Neural cell (in vitro differentiated cells): ENCODE data around the gene PARD6A. TPM values are rescaled to one million over a fixed set of nuclear protein-coding genes. Genes with fewer than 3 reads are reported as not detected.

Experiments used
- H2AFZ ChIP-seq: fragments of 200-600, 300-800 bp; sonication (generic), shearing (Covaris generic); 2 replicates; pipeline ENCODE4 v1.6.0; 2014; ENCODE audit warnings: low read depth, mild to moderate bottlenecking, antibody characterized with exemption, low read length, moderate library complexity
- H3F3A ChIP-seq: fragments of 200-600 bp; shearing (Covaris generic); 2 replicates; pipeline ENCODE4 v1.6.1; 2016; ENCODE audit warnings: mild to moderate bottlenecking, moderate library complexity, mixed read lengths, antibody characterized with exemption, low read length; ENCODE audit not compliant: insufficient read depth, poor library complexity, severe bottlenecking
- H3K27ac ChIP-seq: fragments of 200-600, 300-800 bp; sonication (generic), shearing (Covaris generic); 2 replicates; pipeline ENCODE4 v1.5.1; 2014; ENCODE audit warnings: mild to moderate bottlenecking, low read length, moderate library complexity
- H3K27me3 ChIP-seq: fragments of 300-800, 200-600 bp; sonication (generic), shearing (Covaris generic); 2 replicates; pipeline ENCODE4 v1.6.0; 2014; ENCODE audit warnings: mild to moderate bottlenecking, low read depth, low read length, moderate library complexity; ENCODE audit not compliant: insufficient read depth
- H3K36me3 ChIP-seq: fragments of 300-800, 200-600 bp; sonication (generic), shearing (Covaris generic); 2 replicates; pipeline ENCODE4 v1.5.1; 2014; ENCODE audit warnings: mild to moderate bottlenecking, antibody characterized with exemption, low read length, moderate library complexity; ENCODE audit not compliant: insufficient read depth
- H3K4me2 ChIP-seq: fragments of 300-800, 200-600 bp; sonication (generic), shearing (Covaris generic); 2 replicates; pipeline ENCODE4 v1.6.0; 2014; ENCODE audit warnings: mild to moderate bottlenecking, low read length
- H3K4me3 ChIP-seq: fragments of 300-800, 200-600 bp; sonication (generic), shearing (Covaris generic); 2 replicates; pipeline ENCODE4 v1.5.1; 2014; ENCODE audit warnings: mild to moderate bottlenecking, low read length, moderate library complexity
- H3K79me2 ChIP-seq: fragments of 200-600 bp; shearing (Covaris generic); replicated peaks from 2 replicates; pipeline ENCODE4 v1.6.0; 2014; ENCODE audit warnings: mild to moderate bottlenecking, low read length, moderate library complexity; ENCODE audit not compliant: insufficient read depth
- H3K9ac ChIP-seq: fragments of 300-800, 200-600 bp; sonication (generic), shearing (Covaris generic); 2 replicates; pipeline ENCODE4 v1.6.1; 2016; ENCODE audit warnings: mild to moderate bottlenecking, low read length, mixed read lengths
- H3K9me2 ChIP-seq: fragments of 200-600 bp; shearing (Covaris generic); 2 replicates; pipeline ENCODE4 v1.6.1; 2016; ENCODE audit warnings: mild to moderate bottlenecking, low read length, mixed read lengths; ENCODE audit not compliant: insufficient read depth
- H3K9me3 ChIP-seq: fragments of 200-600, 300-800 bp; sonication (generic), shearing (Covaris generic); 2 replicates; pipeline ENCODE4 v1.6.1; 2016; ENCODE audit warnings: mild to moderate bottlenecking, mixed run types, low read length, moderate library complexity, mixed read lengths
- H4K20me1 ChIP-seq: fragments of 200-600 bp; shearing (Covaris generic); 2 replicates; pipeline ENCODE4 v1.6.1; 2016; ENCODE audit warnings: mild to moderate bottlenecking, mixed run types; ENCODE audit not compliant: insufficient read depth
- EZH2 ChIP-seq: fragments of 200-600, 300-800 bp; shearing (Covaris generic), sonication (generic); IDR thresholded peaks from 2 replicates; pipeline ENCODE4 v1.6.1; 2014; ENCODE audit warnings: antibody characterized with exemption, low read length, borderline replicate concordance, mild to moderate bottlenecking; ENCODE audit not compliant: insufficient read depth, poor library complexity, severe bottlenecking
- RAD21 ChIP-seq: fragments of 450-650 bp; conservative IDR thresholded peaks from 2 replicates; pipeline ENCODE4 v1.6.1; 2014; ENCODE audit warnings: antibody characterized with exemption, mild to moderate bottlenecking, moderate library complexity
- TAF1 ChIP-seq: IDR thresholded peaks from 2 replicates; pipeline ENCODE4 v1.6.1; 2012; ENCODE audit warnings: low read depth
- polyA plus RNA-seq: library from polyadenylated mRNA; depleted of rRNA; stranded (reverse); fragments of >200 nt; gene quantifications from 2 replicates; pipeline ENCODE4 v1.2.3, GENCODE V29; 2014
- TF ChIP-seq, protein P1 (sequence below): IDR thresholded peaks from 2 replicates; pipeline ENCODE4 v1.6.1; 2012; ENCODE audit warnings: borderline replicate concordance

Gene PARD6A
- polyA plus RNA-seq, 1 donor from 2014 or later: 34.8 TPM

- Histone ChIP-seq H3K79me2 (peaks cover 73% of the 10 kb centered on the region), H3K9me2 (no peaks in the 10 kb centered on the region), H3K9ac (no peak overlapping the region), H3K27me3 (no peaks in the 10 kb centered on the region), H2AFZ (no peak overlapping the region), H4K20me1 (peaks cover 9% of the 10 kb centered on the region), H3F3A (no peaks in the 10 kb centered on the region), H3K4me2 (no peak overlapping the region), H3K27ac (no peak overlapping the region), H3K4me3 (no peak overlapping the region), H3K9me3 (no peaks in the 10 kb centered on the region), H3K36me3 (no peaks in the 10 kb centered on the region)
- TF ChIP-seq, protein P1, sequence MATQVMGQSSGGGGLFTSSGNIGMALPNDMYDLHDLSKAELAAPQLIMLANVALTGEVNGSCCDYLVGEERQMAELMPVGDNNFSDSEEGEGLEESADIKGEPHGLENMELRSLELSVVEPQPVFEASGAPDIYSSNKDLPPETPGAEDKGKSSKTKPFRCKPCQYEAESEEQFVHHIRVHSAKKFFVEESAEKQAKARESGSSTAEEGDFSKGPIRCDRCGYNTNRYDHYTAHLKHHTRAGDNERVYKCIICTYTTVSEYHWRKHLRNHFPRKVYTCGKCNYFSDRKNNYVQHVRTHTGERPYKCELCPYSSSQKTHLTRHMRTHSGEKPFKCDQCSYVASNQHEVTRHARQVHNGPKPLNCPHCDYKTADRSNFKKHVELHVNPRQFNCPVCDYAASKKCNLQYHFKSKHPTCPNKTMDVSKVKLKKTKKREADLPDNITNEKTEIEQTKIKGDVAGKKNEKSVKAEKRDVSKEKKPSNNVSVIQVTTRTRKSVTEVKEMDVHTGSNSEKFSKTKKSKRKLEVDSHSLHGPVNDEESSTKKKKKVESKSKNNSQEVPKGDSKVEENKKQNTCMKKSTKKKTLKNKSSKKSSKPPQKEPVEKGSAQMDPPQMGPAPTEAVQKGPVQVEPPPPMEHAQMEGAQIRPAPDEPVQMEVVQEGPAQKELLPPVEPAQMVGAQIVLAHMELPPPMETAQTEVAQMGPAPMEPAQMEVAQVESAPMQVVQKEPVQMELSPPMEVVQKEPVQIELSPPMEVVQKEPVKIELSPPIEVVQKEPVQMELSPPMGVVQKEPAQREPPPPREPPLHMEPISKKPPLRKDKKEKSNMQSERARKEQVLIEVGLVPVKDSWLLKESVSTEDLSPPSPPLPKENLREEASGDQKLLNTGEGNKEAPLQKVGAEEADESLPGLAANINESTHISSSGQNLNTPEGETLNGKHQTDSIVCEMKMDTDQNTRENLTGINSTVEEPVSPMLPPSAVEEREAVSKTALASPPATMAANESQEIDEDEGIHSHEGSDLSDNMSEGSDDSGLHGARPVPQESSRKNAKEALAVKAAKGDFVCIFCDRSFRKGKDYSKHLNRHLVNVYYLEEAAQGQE: no peak
- no peak for TF ChIP-seq TAF1
- no peak for TF ChIP-seq RAD21
- TF ChIP-seq EZH2: no peak
These were observed 49.8 kb downstream of the PARD6A start for GRCh38 chr16:67710607-67711006.

Other genes with a start within 250 kb of the PARD6A start
- gene ZDHHC1, start 244.5 kb upstream of the PARD6A start, polyA plus RNA-seq: 1.7 TPM in 1 of 2 replicates, not detected in the other
- gene HSD11B2, start 229.8 kb upstream of the PARD6A start, polyA plus RNA-seq: 0.24 and 2.8 TPM in 2 replicates
- 188 and 195 TPM in 2 replicates for gene ATP6V0D1, start 179.8 kb upstream of the PARD6A start, polyA plus RNA-seq
- not detected in 2 replicates for gene AGRP, start 177.4 kb upstream of the PARD6A start, polyA plus RNA-seq
- 13.2 and 15.1 TPM in 2 replicates for gene RIPOR1, start 132.1 kb upstream of the PARD6A start, polyA plus RNA-seq
- 40.4 and 42.8 TPM in 2 replicates for gene CTCF, start 98.4 kb upstream of the PARD6A start, polyA plus RNA-seq
- 1.8 and 7.1 TPM in 2 replicates for gene CARMIL2, start 15.8 kb upstream of the PARD6A start, polyA plus RNA-seq
- 98.6 and 108 TPM in 2 replicates for gene ACD, start 700 bp upstream of the PARD6A start, polyA plus RNA-seq
- 29.9 and 36.6 TPM in 2 replicates for gene ENKD1, start 5.8 kb downstream of the PARD6A start, polyA plus RNA-seq
- 1.4 and 2.4 TPM in 2 replicates for gene C16orf86, start 5.9 kb downstream of the PARD6A start, polyA plus RNA-seq
- gene GFOD2, start 58.4 kb downstream of the PARD6A start, polyA plus RNA-seq: 88.4 and 106 TPM in 2 replicates
- gene RANBP10, start 145.6 kb downstream of the PARD6A start, polyA plus RNA-seq: 10.9 and 15.4 TPM in 2 replicates
- gene TSNAXIP1, start 145.9 kb downstream of the PARD6A start, polyA plus RNA-seq: 24.2 and 31.0 TPM in 2 replicates
- gene THAP11, start 181.4 kb downstream of the PARD6A start, polyA plus RNA-seq: 42.6 and 50.7 TPM in 2 replicates
- 98.6 and 144 TPM in 2 replicates for gene NUTF2, start 186.0 kb downstream of the PARD6A start, polyA plus RNA-seq
- 104 and 135 TPM in 2 replicates for gene CENPT, start 186.7 kb downstream of the PARD6A start, polyA plus RNA-seq
- gene EDC4, start 212.1 kb downstream of the PARD6A start, polyA plus RNA-seq: 66.0 and 81.7 TPM in 2 replicates
- gene NRN1L, start 223.9 kb downstream of the PARD6A start, polyA plus RNA-seq: 2.2 TPM in 1 of 2 replicates, not detected in the other
- 3.8 and 8.1 TPM in 2 replicates for gene PSKH1, start 232.3 kb downstream of the PARD6A start, polyA plus RNA-seq